Measurements from ENCODE around the gene DGKD. TPM values are rescaled to one million over a fixed set of nuclear protein-coding genes. Genes with fewer than 3 reads are reported as not detected.

The DGKD gene
- total and polyA plus RNA-seq, 7 donors: 59.4 to 365 (median 173) TPM

GRCh38 chr2:233428438-233428837, 74.1 kb downstream of the DGKD start:
- peaks cover 76% of the 10 kb centered on the region for H3K4me1 ChIP-seq
- peak overlapping the region; percentile 77 for H3K4me3 ChIP-seq
- ATAC-seq: peak in 2 of 4 donors; percentile 1 to 5
- no peak for TF ChIP-seq CTCF (IDR thresholded peaks at IDR 0.05)
- intact Hi-C loops (cut with DNase I): no loop called here
- H3K27me3 ChIP-seq (ENCODE audit: insufficient read depth in 3 of 3, low read length in 2 of 3): no peaks in the 10 kb centered on the region
- H3K36me3 ChIP-seq (ENCODE audit: insufficient read depth in 1 of 2, low read depth in 1 of 2): peaks cover 0 to 9% of the 10 kb centered on the region in 2 donors
- 47 to 66% (median 52%) methylated on average over 7 of the region's 7 CpGs for WGBS, 3 donors
- no peak for DNase-seq
- no peaks in the 10 kb centered on the region for H3K9me3 ChIP-seq
- peak overlapping the region; percentile 96 for H3K27ac ChIP-seq

- DNase-seq: peak in 1 of 2 donors; percentile 89
- Histone ChIP-seq H3K27me3 (ENCODE audit: insufficient read depth in 3 of 3, low read length in 2 of 3) (no peaks in the 10 kb centered on the region), H3K4me1 (peaks cover 79% of the 10 kb centered on the region), H3K4me3 (peak overlapping the region; percentile 77), H3K9me3 (no peaks in the 10 kb centered on the region), H3K27ac (peak overlapping the region; percentile 96), H3K36me3 (ENCODE audit: insufficient read depth in 1 of 2, low read depth in 1 of 2) (peaks cover 0 to 10% of the 10 kb centered on the region in 2 donors)
- ATAC-seq: peak; percentile 69 to 75 (median 74)
- no peak for TF ChIP-seq CTCF (IDR thresholded peaks at IDR 0.05)
- WGBS, 3 donors: 33 to 52% (median 37%) methylated on average over 20 of the region's 20 CpGs
- intact Hi-C loops (cut with DNase I): no loop called here
These were observed 75.0 kb downstream of the DGKD start for GRCh38 chr2:233429175-233429897.

- DNase-seq: no peak
- ATAC-seq: no peak
- H3K36me3 ChIP-seq (ENCODE audit: insufficient read depth in 1 of 2, low read depth in 1 of 2): peaks cover 0 to 17% of the 10 kb centered on the region in 2 donors
- intact Hi-C loops (cut with DNase I): no loop called here
- no peaks in the 10 kb centered on the region for H3K27me3 ChIP-seq (ENCODE audit: insufficient read depth in 3 of 3, low read length in 2 of 3)
- peaks cover 80% of the 10 kb centered on the region for H3K4me1 ChIP-seq
- no peak for TF ChIP-seq CTCF (IDR thresholded peaks at IDR 0.05)
- no peaks in the 10 kb centered on the region for H3K9me3 ChIP-seq
- H3K4me3 ChIP-seq: peak overlapping the region; percentile 77
- WGBS, 3 donors: 39 to 56% (median 55%) methylated on average over 4 of the region's 4 CpGs
- peak overlapping the region; percentile 96 for H3K27ac ChIP-seq
These were observed 75.8 kb downstream of the DGKD start for GRCh38 chr2:233430081-233430480.

- 94 to 97% (median 96%) methylated on average over 1 of the region's 1 CpG for WGBS, 3 donors
- ATAC-seq: no peak
- TF ChIP-seq CTCF (IDR thresholded peaks at IDR 0.05): no peak
- intact Hi-C loops (cut with DNase I): no loop called here
- H3K4me1 ChIP-seq: peaks cover 80% of the 10 kb centered on the region
- peak overlapping the region; percentile 9 for H3K4me3 ChIP-seq
- no peak for DNase-seq
- H3K36me3 ChIP-seq (ENCODE audit: insufficient read depth in 1 of 2, low read depth in 1 of 2): peaks cover 1 to 23% of the 10 kb centered on the region in 2 donors
- H3K27me3 ChIP-seq (ENCODE audit: insufficient read depth in 3 of 3, low read length in 2 of 3): no peaks in the 10 kb centered on the region
- peak overlapping the region; percentile 96 for H3K27ac ChIP-seq
- no peaks in the 10 kb centered on the region for H3K9me3 ChIP-seq
These were observed 76.4 kb downstream of the DGKD start for GRCh38 chr2:233430651-233431050.
